Fibroblast of lung (primary cell): ENCODE results near the gene CDC123. TPM values are rescaled to one million over a fixed set of nuclear protein-coding genes. Genes with fewer than 3 reads are reported as not detected.
A peak's percentile ranks its signal among the peaks of the same experiment; 100 is the strongest.

Experiments
- DNase-seq, 2 donors: peaks; one replicate each; pipeline versions ENCODE4 v3.0.0 to v3.0.0-alpha.2; 2010; ENCODE audit warnings: low read depth in 2 of 2
- H2AFZ ChIP-seq: 2 replicates; pipeline ENCODE4 v1.5.1; 2012; ENCODE audit warnings: low read length, control low read depth, inconsistent platforms
- H3K27ac ChIP-seq: 2 replicates; pipeline ENCODE4 v1.5.1; 2011; ENCODE audit warnings: low read length, control low read depth; ENCODE audit not compliant: insufficient read depth
- H3K27me3 ChIP-seq: 2 replicates; pipeline ENCODE4 v1.5.1; 2011; ENCODE audit warnings: mild to moderate bottlenecking, low read length; ENCODE audit not compliant: control insufficient read depth, insufficient read depth
- H3K36me3 ChIP-seq: 2 replicates; pipeline ENCODE4 v1.5.1; 2011; ENCODE audit warnings: low read length; ENCODE audit not compliant: control insufficient read depth, insufficient read depth
- H3K4me1 ChIP-seq: 2 replicates; pipeline ENCODE4 v1.5.1; 2011; ENCODE audit warnings: low read length; ENCODE audit not compliant: control insufficient read depth, insufficient read depth; ENCODE audit errors: extremely low read depth
- H3K4me2 ChIP-seq: 2 replicates; pipeline ENCODE4 v1.5.1; 2011; ENCODE audit warnings: low read length, control low read depth; ENCODE audit not compliant: insufficient read depth; ENCODE audit errors: extremely low read depth
- H3K4me3 ChIP-seq, 4 experiments: fragments of 200-600 bp in 1 of 4; sonication (generic) in 1 of 4; replicated peaks in 1 of 4; 2 replicates each; pipeline ENCODE4 v1.5.1; 2011 to 2016; ENCODE audit warnings: low read length in 4 of 4, low read depth in 3 of 4, mild to moderate bottlenecking in 3 of 4, control low read depth in 2 of 4, inconsistent platforms in 1 of 4, mixed read lengths in 1 of 4; ENCODE audit not compliant: insufficient read depth in 1 of 4; ENCODE audit errors: control extremely low read depth in 1 of 4
- H3K79me2 ChIP-seq: 2 replicates; pipeline ENCODE4 v1.5.1; 2012; ENCODE audit warnings: mild to moderate bottlenecking, low read length, inconsistent platforms; ENCODE audit not compliant: control insufficient read depth, insufficient read depth
- H3K9ac ChIP-seq: 2 replicates; pipeline ENCODE4 v1.5.1; 2011; ENCODE audit warnings: mild to moderate bottlenecking, low read length, control low read depth; ENCODE audit not compliant: insufficient read depth
- H3K9me3 ChIP-seq: 2 replicates; pipeline ENCODE4 v1.5.1; 2012; ENCODE audit warnings: low read depth, low read length; ENCODE audit not compliant: control insufficient read depth, insufficient read depth
- H4K20me1 ChIP-seq: 2 replicates; pipeline ENCODE4 v1.5.1; 2011; ENCODE audit warnings: low read length; ENCODE audit not compliant: control insufficient read depth, insufficient read depth; ENCODE audit errors: extremely low read depth
- CTCF ChIP-seq, 2 donors: IDR thresholded peaks in 1 of 2; conservative IDR thresholded peaks in 1 of 2; 1 replicate in 1 of 2; 2 replicates in 1 of 2; pipeline ENCODE4 v1.5.1; 2011 to 2012; ENCODE audit warnings: low read length in 2 of 2, control low read depth in 1 of 2, inconsistent platforms in 1 of 2, low read depth in 1 of 2, mild to moderate bottlenecking in 1 of 2
- EZH2 ChIP-seq: IDR thresholded peaks from 2 replicates; pipeline ENCODE4 v1.5.1; 2012; ENCODE audit warnings: low read length, control low read depth, mild to moderate bottlenecking; ENCODE audit errors: missing control alignments
- polyA plus RNA-seq, 2 donors: library from polyadenylated mRNA; depleted of rRNA in 1 of 2; stranded (reverse) in 1 of 2; unstranded in 1 of 2; fragments of >200 nt; gene quantifications; 2 replicates each; pipeline ENCODE4 v1.2.1, GENCODE V29; 2011 to 2012; ENCODE audit warnings: missing spikeins in 1 of 2
- total RNA-seq: library from RNA; depleted of rRNA; stranded (reverse); fragments of >200 nt; gene quantifications from 2 replicates; pipeline ENCODE4 v1.2.1, GENCODE V29; 2014

Gene CDC123
- total and polyA plus RNA-seq, 2 donors (not counting 1 experiment from before 2014, with no cell fraction given): 144 to 172 TPM

- Histone ChIP-seq H2AFZ (no peak overlapping the region), H3K36me3 (peaks cover 6% of the 10 kb centered on the region), H3K9me3 (no peaks in the 10 kb centered on the region), H3K4me2 (no peak overlapping the region), H4K20me1 (no peaks in the 10 kb centered on the region), H3K4me1 (no peaks in the 10 kb centered on the region), H3K9ac (no peak overlapping the region), H3K27me3 (no peaks in the 10 kb centered on the region), H3K4me3 (no peak overlapping the region), H3K27ac (no peak overlapping the region), H3K79me2 (no peaks in the 10 kb centered on the region)
- TF ChIP-seq CTCF (conservative IDR thresholded peaks at IDR 0.05 in 1 of 2, IDR thresholded peaks at IDR 0.05 in 1 of 2; ENCODE audit: low read depth in 1 of 2, low read length in 2 of 2): no peak
- TF ChIP-seq EZH2: no peak
- DNase-seq: peak in 1 of 2 donors; percentile 18
Observed at GRCh38 chr10:12235116-12235694, 39.2 kb downstream of the CDC123 start.

GRCh38 chr10:12235796-12236195 lies 39.8 kb downstream of the CDC123 start:
- Histone ChIP-seq H3K27me3 (no peaks in the 10 kb centered on the region), H3K27ac (no peak overlapping the region), H3K9ac (no peak overlapping the region), H3K9me3 (no peaks in the 10 kb centered on the region), H2AFZ (no peak overlapping the region), H3K4me3 (no peak overlapping the region), H3K79me2 (no peaks in the 10 kb centered on the region), H3K4me2 (no peak overlapping the region), H3K4me1 (no peaks in the 10 kb centered on the region), H3K36me3 (peaks cover 5% of the 10 kb centered on the region), H4K20me1 (no peaks in the 10 kb centered on the region)
- peak; percentile 25 to 58 for DNase-seq
- TF ChIP-seq EZH2 (no peak), CTCF (conservative IDR thresholded peaks at IDR 0.05 in 1 of 2, IDR thresholded peaks at IDR 0.05 in 1 of 2; ENCODE audit: low read depth in 1 of 2, low read length in 2 of 2) (no peak)

- H4K20me1 ChIP-seq: no peaks in the 10 kb centered on the region
- no peaks in the 10 kb centered on the region for H3K79me2 ChIP-seq
- no peak overlapping the region for H3K27ac ChIP-seq
- TF ChIP-seq EZH2: no peak
- no peak for TF ChIP-seq CTCF (conservative IDR thresholded peaks at IDR 0.05 in 1 of 2, IDR thresholded peaks at IDR 0.05 in 1 of 2; ENCODE audit: low read depth in 1 of 2, low read length in 2 of 2)
- no peak overlapping the region for H3K4me3 ChIP-seq
- H3K4me2 ChIP-seq: no peak overlapping the region
- no peak overlapping the region for H2AFZ ChIP-seq
- H3K9me3 ChIP-seq: no peaks in the 10 kb centered on the region
- DNase-seq: peak in 1 of 2 donors; percentile 20
- H3K9ac ChIP-seq: no peak overlapping the region
- H3K36me3 ChIP-seq: peaks cover 6% of the 10 kb centered on the region
- H3K27me3 ChIP-seq: no peaks in the 10 kb centered on the region
- H3K4me1 ChIP-seq: no peaks in the 10 kb centered on the region
Observed at GRCh38 chr10:12237265-12238220, 41.6 kb downstream of the CDC123 start.
